ENCODE measurements around the gene SYNPO2L. TPM values are rescaled to one million over a fixed set of nuclear protein-coding genes. Genes with fewer than 3 reads are reported as not detected.

SYNPO2L gene
- total and polyA plus RNA-seq, 2 donors (not counting 1 experiment from before 2014, with no cell fraction given): 0.07 TPM; not detected in 1

- Mint-ChIP-seq H3K4me1 (peaks cover 33% of the 10 kb centered on the region), H3K27ac (no peak overlapping the region), H3K9me3 (ENCODE audit: insufficient read depth) (no peaks in the 10 kb centered on the region), H3K27me3 (peaks cover 3% of the 10 kb centered on the region), H3K4me3 (peak overlapping the region; percentile 80)
- no peaks in the 10 kb centered on the region for H3K79me2 ChIP-seq (ENCODE audit: control insufficient read depth, insufficient read depth, low read length)
- no peaks in the 10 kb centered on the region for H3K9me3 ChIP-seq (ENCODE audit: control extremely low read depth in 1 of 3, control insufficient read depth in 2 of 3, insufficient read depth in 1 of 3, low read length in 2 of 3)
- H3K4me2 ChIP-seq (replicated peaks; ENCODE audit: low read depth, low read length, poor library complexity, severe bottlenecking): peak overlapping the region; percentile 98
- ATAC-seq (ENCODE audit: low read depth) (peak; percentile 29), DNase-seq (peak; percentile 44)
- no peaks in the 10 kb centered on the region for H3K36me3 ChIP-seq (replicated peaks in 1 of 2; ENCODE audit: control extremely low read depth in 1 of 2, control insufficient read depth in 1 of 2, extremely low read depth in 1 of 2, insufficient read depth in 2 of 2, low read length in 1 of 2)
- ChIA-PET CTCF (interaction anchor here (1.0 to 10.5 kb wide), 2 partner anchors 118 to 146 kb away, joined by 3 to 191 read pairs; no protein-coding TSS in a partner anchor), POLR2A (no interaction called here)
- H3K4me3 ChIP-seq (ENCODE audit: control extremely low read depth in 1 of 5, extremely low read depth in 1 of 5, insufficient read depth in 1 of 5, low read depth in 2 of 5, low read length in 4 of 5): peak overlapping the region; percentile 34 to 80 (median 66)
- TF ChIP-seq CTCF (IDR thresholded peaks at IDR 0.05) (no peak), EZH2 (IDR thresholded peaks at IDR 0.05; ENCODE audit: borderline replicate concordance, insufficient read depth, low read depth, low read length, poor library complexity, severe bottlenecking) (no peak)
- H3K4me1 ChIP-seq (ENCODE audit: control insufficient read depth in 2 of 2, insufficient read depth in 2 of 2, low read length in 2 of 2): peaks cover 10 to 28% of the 10 kb centered on the region in 2 donors
- peak overlapping the region; percentile 82 for H3K9ac ChIP-seq (ENCODE audit: low read length)
- H3K27me3 ChIP-seq (replicated peaks in 1 of 4; ENCODE audit: control extremely low read depth in 1 of 4, control insufficient read depth in 3 of 4, insufficient read depth in 4 of 4, low read length in 3 of 4): peaks cover 0 to 10% (median 0%) of the 10 kb centered on the region in 4 experiments
- WGBS (ENCODE audit: insufficient coverage): 12% methylated on average over 29 of the region's 32 CpGs
- peak overlapping the region; percentile 99 for H2AFZ ChIP-seq (ENCODE audit: insufficient read depth, low read depth, low read length, poor library complexity, severe bottlenecking)
- H4K20me1 ChIP-seq (ENCODE audit: control insufficient read depth, insufficient read depth, low read length, poor library complexity, severe bottlenecking): no peaks in the 10 kb centered on the region
- peak overlapping the region in 1 of 2 donors; percentile 60 for H3K27ac ChIP-seq (ENCODE audit: low read length in 2 of 2)
- intact Hi-C loops (cut with micrococcal nuclease): no loop called here
These were observed 8.5 kb downstream of the SYNPO2L start for GRCh38 chr10:73647211-73647874.

GRCh38 chr10:73646598-73647041 lies 9.2 kb downstream of the SYNPO2L start:
- DNase-seq (no peak), ATAC-seq (ENCODE audit: low read depth) (no peak)
- Mint-ChIP-seq H3K4me1 (peaks cover 33% of the 10 kb centered on the region), H3K4me3 (peak overlapping the region; percentile 26), H3K27me3 (peaks cover 3% of the 10 kb centered on the region), H3K9me3 (ENCODE audit: insufficient read depth) (no peaks in the 10 kb centered on the region), H3K27ac (no peak overlapping the region)
- Histone ChIP-seq H2AFZ (ENCODE audit: insufficient read depth, low read depth, low read length, poor library complexity, severe bottlenecking) (no peak overlapping the region), H3K36me3 (replicated peaks in 1 of 2; ENCODE audit: control extremely low read depth in 1 of 2, control insufficient read depth in 1 of 2, extremely low read depth in 1 of 2, insufficient read depth in 2 of 2, low read length in 1 of 2) (no peaks in the 10 kb centered on the region), H3K9ac (ENCODE audit: low read length) (no peak overlapping the region), H3K79me2 (ENCODE audit: control insufficient read depth, insufficient read depth, low read length) (no peaks in the 10 kb centered on the region), H3K4me2 (replicated peaks; ENCODE audit: low read depth, low read length, poor library complexity, severe bottlenecking) (no peak overlapping the region), H3K4me3 (ENCODE audit: control extremely low read depth in 1 of 5, extremely low read depth in 1 of 5, insufficient read depth in 1 of 5, low read depth in 2 of 5, low read length in 4 of 5) (no peak overlapping the region), H3K27ac (ENCODE audit: low read length in 2 of 2) (no peak overlapping the region), H3K4me1 (ENCODE audit: control insufficient read depth in 2 of 2, insufficient read depth in 2 of 2, low read length in 2 of 2) (peaks cover 10 to 28% of the 10 kb centered on the region in 2 donors), H3K9me3 (ENCODE audit: control extremely low read depth in 1 of 3, control insufficient read depth in 2 of 3, insufficient read depth in 1 of 3, low read length in 2 of 3) (no peaks in the 10 kb centered on the region), H3K27me3 (replicated peaks in 1 of 4; ENCODE audit: control extremely low read depth in 1 of 4, control insufficient read depth in 3 of 4, insufficient read depth in 4 of 4, low read length in 3 of 4) (peaks cover 0 to 10% (median 0%) of the 10 kb centered on the region in 4 experiments), H4K20me1 (ENCODE audit: control insufficient read depth, insufficient read depth, low read length, poor library complexity, severe bottlenecking) (no peaks in the 10 kb centered on the region)
- ChIA-PET CTCF (interaction anchor here (1.5 to 10.5 kb wide), 2 partner anchors 117 to 379 kb away, joined by 3 to 191 read pairs; no protein-coding TSS in a partner anchor), POLR2A (no interaction called here)
- no peak for TF ChIP-seq CTCF (IDR thresholded peaks at IDR 0.05)
- no peak for TF ChIP-seq EZH2 (IDR thresholded peaks at IDR 0.05; ENCODE audit: borderline replicate concordance, insufficient read depth, low read depth, low read length, poor library complexity, severe bottlenecking)
- 97% methylated on average over 5 of the region's 9 CpGs for WGBS (ENCODE audit: insufficient coverage)
- intact Hi-C loops (cut with micrococcal nuclease): no loop called here
